Common myeloid progenitor, CD34-positive (primary cell): ENCODE data around the gene PBX1.
A peak's percentile ranks its signal among the peaks of the same experiment; 100 is the strongest.

Experiments
- CTCF ChIA-PET: fragments of 350-600 bp; sonication (Branson Sonifier 250); formaldehyde crosslinking; loops from one replicate; lab custom pipeline; 2021; ENCODE audit warnings: antibody characterized with exemption; lab: Charles Lee
- POLR2A ChIA-PET: fragments of 350-600 bp; sonication (Branson Sonifier 250); formaldehyde crosslinking; loops from one replicate; lab custom pipeline; 2021; ENCODE audit warnings: antibody characterized with exemption; lab: Charles Lee
- DNase-seq, 3 donors: peaks; one replicate each; pipeline versions ENCODE4 v3.0.0 to v3.0.0-alpha.2; 2013
- H3K27ac ChIP-seq, 2 experiments: 1 replicate in 1 of 2; 2 replicates in 1 of 2; pipeline ENCODE4 v1.7.0; 2013; ENCODE audit warnings: inconsistent platforms in 2 of 2, low read length in 2 of 2, mild to moderate bottlenecking in 2 of 2, low read depth in 1 of 2, moderate library complexity in 1 of 2; ENCODE audit not compliant: severe bottlenecking in 2 of 2, insufficient read depth in 1 of 2, poor library complexity in 1 of 2
- H3K27me3 ChIP-seq, 5 experiments: replicated peaks in 2 of 5; 1 replicate in 3 of 5; 2 replicates in 2 of 5; pipeline versions ENCODE4 v1.6.1 to v1.7.0; 2013; ENCODE audit warnings: low read length in 4 of 5, mild to moderate bottlenecking in 2 of 5, moderate library complexity in 2 of 5, inconsistent platforms in 1 of 5; ENCODE audit not compliant: insufficient read depth in 5 of 5, control insufficient read depth in 4 of 5
- H3K36me3 ChIP-seq, 4 experiments: 1 replicate in 2 of 4; 2 replicates in 2 of 4; pipeline versions ENCODE4 v1.6.1 to v1.7.0; 2013; ENCODE audit warnings: low read length in 3 of 4, control low read depth in 1 of 4, mild to moderate bottlenecking in 1 of 4; ENCODE audit not compliant: control insufficient read depth in 4 of 4, insufficient read depth in 4 of 4
- H3K4me1 ChIP-seq, 4 experiments: 1 replicate in 3 of 4; 2 replicates in 1 of 4; pipeline versions ENCODE4 v1.6.1 to v1.7.1; 2013; ENCODE audit warnings: low read length in 3 of 4, mild to moderate bottlenecking in 3 of 4, control low read depth in 1 of 4, inconsistent platforms in 1 of 4, moderate library complexity in 1 of 4; ENCODE audit not compliant: control insufficient read depth in 4 of 4, insufficient read depth in 4 of 4; ENCODE audit errors: control extremely low read depth in 1 of 4
- H3K4me3 ChIP-seq, 7 experiments: 1 replicate in 4 of 7; 2 replicates in 3 of 7; pipeline versions ENCODE4 v1.5.1 to v1.7.0; 2013; ENCODE audit warnings: mild to moderate bottlenecking in 7 of 7, low read length in 6 of 7, moderate library complexity in 6 of 7, inconsistent platforms in 2 of 7, low read depth in 2 of 7, control low read depth in 1 of 7; ENCODE audit not compliant: insufficient read depth in 4 of 7, control insufficient read depth in 1 of 7; ENCODE audit errors: extremely low read depth in 1 of 7
- H3K9me3 ChIP-seq, 5 experiments: 1 replicate in 4 of 5; 2 replicates in 1 of 5; pipeline versions ENCODE4 v1.6.1 to v1.7.1; 2013; ENCODE audit warnings: low read length in 4 of 5, mild to moderate bottlenecking in 2 of 5, inconsistent platforms in 1 of 5, low read depth in 1 of 5, moderate library complexity in 1 of 5; ENCODE audit not compliant: control insufficient read depth in 4 of 5, insufficient read depth in 2 of 5; ENCODE audit errors: control extremely low read depth in 1 of 5
- WGBS: methylation state at CpG from one replicate; pipeline ENCODE4 v1.1.5; 2013; ENCODE audit not compliant: insufficient coverage; 5-methylcytosine and 5-hydroxymethylcytosine counted together

PBX1 gene

GRCh38 chr1:164718821-164719220 lies 159.8 kb downstream of the PBX1 start:
- Histone ChIP-seq H3K27me3 (peaks cover 0 to 30% (median 0%) of the 10 kb centered on the region in 5 experiments), H3K4me1 (peaks cover 20 to 56% (median 25%) of the 10 kb centered on the region in 4 experiments), H3K27ac (no peak overlapping the region), H3K36me3 (no peaks in the 10 kb centered on the region), H3K4me3 (no peak overlapping the region), H3K9me3 (no peaks in the 10 kb centered on the region)
- CTCF ChIA-PET = no interaction called here
- WGBS = 85% methylated on average over 1 of the region's 1 CpG
- POLR2A ChIA-PET = no interaction called here
- DNase-seq = no peak

- WGBS = 25% methylated on average over 4 of the region's 8 CpGs
- peak in 2 of 3 donors; percentile 49 to 62 for DNase-seq
- H3K27ac ChIP-seq = no peak overlapping the region
Observed at GRCh38 chr1:164719676-164720439, 160.9 kb downstream of the PBX1 start.

GRCh38 chr1:164720440-164721227 lies 161.7 kb downstream of the PBX1 start:
- peak; percentile 34 to 75 (median 70) for DNase-seq
- peaks cover 20 to 62% (median 27%) of the 10 kb centered on the region in 4 experiments for H3K4me1 ChIP-seq
- no peak overlapping the region for H3K27ac ChIP-seq
- ChIA-PET CTCF (no interaction called here), POLR2A (no interaction called here)
- H3K4me3 ChIP-seq = peak overlapping the region in 4 of 7 experiments; percentile 10 to 40 (median 26)
- 14% methylated on average over 7 of the region's 7 CpGs for WGBS
- no peaks in the 10 kb centered on the region for H3K36me3 ChIP-seq
- no peaks in the 10 kb centered on the region for H3K9me3 ChIP-seq
- peaks cover 0 to 26% (median 0%) of the 10 kb centered on the region in 5 experiments for H3K27me3 ChIP-seq

More at GRCh38 chr1:164719676-164720439, 160.9 kb downstream of the PBX1 start:
- Histone ChIP-seq H3K36me3 (no peaks in the 10 kb centered on the region), H3K4me3 (peak overlapping the region in 1 of 7 experiments; percentile 19), H3K4me1 (peaks cover 20 to 54% (median 26%) of the 10 kb centered on the region in 4 experiments), H3K27me3 (peaks cover 0 to 27% (median 0%) of the 10 kb centered on the region in 5 experiments), H3K9me3 (no peaks in the 10 kb centered on the region)
- ChIA-PET POLR2A (no interaction called here), CTCF (no interaction called here)

- no peaks in the 10 kb centered on the region for H3K36me3 ChIP-seq
- peaks cover 0 to 26% (median 0%) of the 10 kb centered on the region in 5 experiments for H3K27me3 ChIP-seq
- peaks cover 20 to 63% (median 28%) of the 10 kb centered on the region in 4 experiments for H3K4me1 ChIP-seq
- POLR2A ChIA-PET = no interaction called here
- no peak overlapping the region for H3K27ac ChIP-seq
- no peaks in the 10 kb centered on the region for H3K9me3 ChIP-seq
- DNase-seq = no peak
- 4% methylated on average over 2 of the region's 2 CpGs for WGBS
- peak overlapping the region in 4 of 7 experiments; percentile 10 to 40 (median 26) for H3K4me3 ChIP-seq
- CTCF ChIA-PET = no interaction called here
Observed at GRCh38 chr1:164721228-164721496, 162.2 kb downstream of the PBX1 start.

GRCh38 chr1:164723296-164723798 lies 164.4 kb downstream of the PBX1 start:
- Histone ChIP-seq H3K27ac (no peak overlapping the region), H3K4me3 (no peak overlapping the region), H3K27me3 (peaks cover 0 to 23% (median 0%) of the 10 kb centered on the region in 5 experiments), H3K9me3 (no peaks in the 10 kb centered on the region), H3K4me1 (peaks cover 16 to 51% (median 25%) of the 10 kb centered on the region in 4 experiments), H3K36me3 (no peaks in the 10 kb centered on the region)
- no peak for DNase-seq
- ChIA-PET CTCF (interaction anchor here (0.9 to 1.2 kb wide), 3 partner anchors 9 to 102 kb away, joined by 3 to 5 read pairs (median 4); no protein-coding TSS in a partner anchor), POLR2A (no interaction called here)
- WGBS = 93% methylated on average over 8 of the region's 9 CpGs

GRCh38 chr1:164725401-164725800 lies 166.4 kb downstream of the PBX1 start:
- Histone ChIP-seq H3K9me3 (no peaks in the 10 kb centered on the region), H3K27me3 (peaks cover 0 to 18% (median 0%) of the 10 kb centered on the region in 5 experiments), H3K36me3 (no peaks in the 10 kb centered on the region), H3K4me3 (no peak overlapping the region), H3K4me1 (peaks cover 14 to 45% (median 17%) of the 10 kb centered on the region in 4 experiments), H3K27ac (no peak overlapping the region)
- POLR2A ChIA-PET = no interaction called here
- peak; percentile 37 to 71 (median 54) for DNase-seq
- CTCF ChIA-PET = interaction anchor here (0.6 to 1.4 kb wide), 3 partner anchors 20 to 1966 kb away, joined by 3 to 4 read pairs (median 3); no protein-coding TSS in a partner anchor
- WGBS = 26% methylated on average over 4 of the region's 4 CpGs
